CD4-positive, alpha-beta T cell (primary cell): ENCODE data around the gene GCKR. TPM values are rescaled to one million over a fixed set of nuclear protein-coding genes. Genes with fewer than 3 reads are reported as not detected.

Source experiments
- ATAC-seq: fragments of 200-7000 bp; cut with Tn5 transposase; one replicate; pipeline ENCODE4 v1.10.0; 2022; ENCODE audit warnings: mild to moderate bottlenecking; ENCODE audit not compliant: poor library complexity
- CTCF ChIA-PET: fragments of 350-600 bp; sonication (Branson Sonifier 250); formaldehyde crosslinking; loops from one replicate; lab custom pipeline; 2021; ENCODE audit warnings: antibody characterized with exemption, inconsistent platforms; lab: Charles Lee
- POLR2A ChIA-PET: fragments of 350-600 bp; sonication (Branson Sonifier 250); formaldehyde crosslinking; loops from one replicate; lab custom pipeline; 2021; ENCODE audit warnings: antibody characterized with exemption, inconsistent platforms; lab: Charles Lee
- DNase-seq, 14 experiments: peaks; one replicate each; pipeline ENCODE4 v3.0.0-alpha.2; 2013 to 2020; ENCODE audit warnings: mixed read lengths in 2 of 14
- H3K27ac ChIP-seq, 2 donors: one replicate each; pipeline versions ENCODE4 v1.5.1 to v1.7.0; 2013; ENCODE audit warnings: low read length in 2 of 2, low read depth in 1 of 2, mild to moderate bottlenecking in 1 of 2
- H3K27me3 ChIP-seq, 2 experiments: 1 replicate in 1 of 2; 2 replicates in 1 of 2; pipeline versions ENCODE4 v1.6.1 to v1.7.0; 2013; ENCODE audit warnings: low read length in 2 of 2, control low read depth in 1 of 2, mild to moderate bottlenecking in 1 of 2, moderate library complexity in 1 of 2; ENCODE audit not compliant: insufficient read depth in 2 of 2, control insufficient read depth in 1 of 2
- H3K36me3 ChIP-seq: one replicate; pipeline ENCODE4 v1.6.1; 2013; ENCODE audit warnings: low read length, control low read depth; ENCODE audit not compliant: insufficient read depth
- H3K4me1 ChIP-seq: one replicate; pipeline ENCODE4 v1.6.1; 2013; ENCODE audit warnings: low read length, control low read depth; ENCODE audit not compliant: insufficient read depth
- H3K4me3 ChIP-seq: one replicate; pipeline ENCODE4 v1.5.1; 2013; ENCODE audit warnings: mild to moderate bottlenecking, low read length, moderate library complexity
- H3K9me3 ChIP-seq, 2 experiments: 1 replicate in 1 of 2; 2 replicates in 1 of 2; pipeline versions ENCODE4 v1.6.1 to v1.7.0; 2013; ENCODE audit warnings: low read length in 2 of 2, mild to moderate bottlenecking in 2 of 2, control low read depth in 1 of 2, moderate library complexity in 1 of 2; ENCODE audit not compliant: control insufficient read depth in 1 of 2, insufficient read depth in 1 of 2
- H3K27ac Mint-ChIP-seq: one replicate; pipeline ENCODE4 v1.8.0; 2020; ENCODE audit warnings: mixed read lengths
- H3K27me3 Mint-ChIP-seq: one replicate; pipeline ENCODE4 v1.8.0; 2021; ENCODE audit warnings: mixed read lengths
- H3K36me3 Mint-ChIP-seq: one replicate; pipeline ENCODE4 v1.8.0; 2021; ENCODE audit warnings: low read depth, mixed read lengths
- H3K4me1 Mint-ChIP-seq: one replicate; pipeline ENCODE4 v1.8.0; 2021; ENCODE audit warnings: low read depth, mixed read lengths
- H3K4me3 Mint-ChIP-seq: one replicate; pipeline ENCODE4 v1.8.0; 2020; ENCODE audit warnings: mild to moderate bottlenecking, mixed read lengths
- H3K9me3 Mint-ChIP-seq: one replicate; pipeline ENCODE4 v1.8.0; 2020; ENCODE audit warnings: mixed read lengths
- CTCF ChIP-seq: fragments of 200-600 bp; IDR thresholded peaks from one replicate; pipeline ENCODE4 v1.8.0; 2022; ENCODE audit warnings: antibody characterized with exemption, mild to moderate bottlenecking
- intact Hi-C, 2 experiments: fragments of 100-400 bp; cut with DNase I in 1 of 2; cut with micrococcal nuclease in 1 of 2; formaldehyde crosslinking; loops; one replicate each; pipeline versions ENCODE4 v1.15.1 to v1.9.0; 2023 to 2025; cut with DNase I, micrococcal nuclease
- total RNA-seq, 174 experiments: library from RNA in 2 of 174; stranded (reverse) in 2 of 174; gene quantifications; one replicate each; pipeline ENCODE4 v1.2.3 and lab custom pipeline; 2021 to 2026

Gene GCKR
- total RNA-seq, 2 experiments from 2014 or later: not detected

- Histone ChIP-seq H3K4me3 (peak within 1 kb of the TSS; percentile 61), H3K4me1 (peaks cover 20% of the 10 kb centered on the region), H3K36me3 (no peaks in the 10 kb centered on the region), H3K27me3 (peaks cover 11 to 13% of the 10 kb centered on the region in 2 experiments), H3K9me3 (no peaks in the 10 kb centered on the region), H3K27ac (peak within 1 kb of the TSS; percentile 55 to 91)
- TF ChIP-seq CTCF: no peak
- intact Hi-C loops: loop anchor here (1.0 to 10.0 kb wide), 12 partner anchors 47 to 403 kb away; partner anchors contain the start of genes KRTCAP3 (in 2 of the 2), NRBP1 (in 2 of the 2), BABAM2 (in 1 of the 2) and CCDC121 (in 1 of the 2)
- peak within 1 kb of the TSS; percentile 80 for H3K4me3 Mint-ChIP-seq
- peaks cover 18% of the 10 kb centered on the region for H3K4me1 Mint-ChIP-seq
- POLR2A ChIA-PET: interaction anchor here (1.0 kb wide), 2 partner anchors 61 to 174 kb away, joined by 3 to 5 read pairs; partner anchors contain the start of genes NRBP1, SLC4A1AP and SUPT7L
- H3K9me3 Mint-ChIP-seq: no peaks in the 10 kb centered on the region
- peak within 1 kb of the TSS; percentile 93 for H3K27ac Mint-ChIP-seq
- DNase-seq (peak; percentile 97 to 100 (median 99)), ATAC-seq (peak; percentile 85)
- H3K36me3 Mint-ChIP-seq: peaks cover 8% of the 10 kb centered on the region
- CTCF ChIA-PET: interaction anchor here (1.4 kb wide), 1 partner anchor 194 kb away, joined by 4 read pairs; no protein-coding TSS in a partner anchor
- peaks cover 12% of the 10 kb centered on the region for H3K27me3 Mint-ChIP-seq
Measured at GRCh38 chr2:27489498-27490397, 6.9 kb upstream of the GCKR start, which contains the start of gene IFT172. IFT172 (minus strand) TSS chr2:27489743; CDS start chr2:27489653, 90 bp downstream.

- Mint-ChIP-seq H3K9me3 (no peaks in the 10 kb centered on the region), H3K4me1 (peaks cover 27% of the 10 kb centered on the region), H3K27me3 (peaks cover 37% of the 10 kb centered on the region), H3K4me3 (no peak overlapping the region), H3K36me3 (no peaks in the 10 kb centered on the region), H3K27ac (peak overlapping the region; percentile 35)
- intact Hi-C loops: no loop called here
- ATAC-seq: no peak
- Histone ChIP-seq H3K27me3 (peaks cover 34 to 36% of the 10 kb centered on the region in 2 experiments), H3K4me1 (peaks cover 26% of the 10 kb centered on the region), H3K9me3 (no peaks in the 10 kb centered on the region), H3K27ac (no peak overlapping the region), H3K4me3 (no peak overlapping the region), H3K36me3 (no peaks in the 10 kb centered on the region)
- TF ChIP-seq CTCF: no peak
- DNase-seq: no peak
- ChIA-PET CTCF (interaction anchor here (0.7 kb wide), 1 partner anchor 91 kb away, joined by 3 read pairs; no protein-coding TSS in a partner anchor), POLR2A (no interaction called here)
Measured at GRCh38 chr2:27492557-27492956, 4.1 kb upstream of the GCKR start.

- no peaks in the 10 kb centered on the region for H3K36me3 Mint-ChIP-seq
- no peaks in the 10 kb centered on the region for H3K9me3 Mint-ChIP-seq
- H3K4me3 ChIP-seq: no peak overlapping the region
- ChIA-PET CTCF (no interaction called here), POLR2A (no interaction called here)
- no peak overlapping the region for H3K27ac Mint-ChIP-seq
- ATAC-seq: no peak
- no peak overlapping the region for H3K27ac ChIP-seq
- H3K27me3 Mint-ChIP-seq: peaks cover 50% of the 10 kb centered on the region
- DNase-seq: no peak
- TF ChIP-seq CTCF: no peak
- no peaks in the 10 kb centered on the region for H3K36me3 ChIP-seq
- H3K9me3 ChIP-seq: no peaks in the 10 kb centered on the region
- H3K4me1 Mint-ChIP-seq: peaks cover 26% of the 10 kb centered on the region
- H3K27me3 ChIP-seq: peaks cover 34 to 49% of the 10 kb centered on the region in 2 experiments
- peak overlapping the region; percentile 59 for H3K4me3 Mint-ChIP-seq
- intact Hi-C loops: loop anchor here in 1 of 2 experiments (2.0 kb wide), 1 partner anchor 87 kb away; no protein-coding TSS in a partner anchor
- H3K4me1 ChIP-seq: peaks cover 22% of the 10 kb centered on the region
Measured at GRCh38 chr2:27493948-27494283, 2.7 kb upstream of the GCKR start.
